NCI-H2196 treated with DMSO at 0.1 percent for 48 hours (cell line): Measurements from ENCODE around the gene COCH.
"Not testable (repeated sequence)": the region's sequence is repeated elsewhere in the genome, so short reads cannot be mapped to it uniquely, and the experiment has no call there.

Experiments
- DNase-seq: peaks from one replicate; lab custom pipeline; 2025; ENCODE audit not compliant: unreplicated experiment; lab: John Stamatoyannopoulos, UW

Gene COCH

DNA sequence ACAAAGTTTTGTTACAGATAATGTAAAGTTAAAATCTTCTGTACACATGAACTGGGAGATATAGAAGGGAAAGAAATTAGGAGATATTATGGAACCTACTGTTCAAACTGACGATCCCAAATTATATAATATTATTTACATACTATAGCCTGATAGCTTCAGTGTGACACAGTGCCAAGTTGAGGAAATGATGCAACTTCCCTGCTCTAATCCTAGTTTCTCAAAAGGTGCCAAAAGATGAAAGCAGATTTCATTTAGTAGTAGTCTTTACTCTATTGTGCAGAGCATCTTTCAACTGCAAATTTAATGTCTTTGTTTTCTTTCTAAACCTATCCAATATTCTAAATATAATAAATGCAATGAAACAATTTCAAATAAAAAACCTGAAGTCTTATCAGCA is 46.9 kb downstream of the COCH start:
- DNase-seq: no peak

DNA sequence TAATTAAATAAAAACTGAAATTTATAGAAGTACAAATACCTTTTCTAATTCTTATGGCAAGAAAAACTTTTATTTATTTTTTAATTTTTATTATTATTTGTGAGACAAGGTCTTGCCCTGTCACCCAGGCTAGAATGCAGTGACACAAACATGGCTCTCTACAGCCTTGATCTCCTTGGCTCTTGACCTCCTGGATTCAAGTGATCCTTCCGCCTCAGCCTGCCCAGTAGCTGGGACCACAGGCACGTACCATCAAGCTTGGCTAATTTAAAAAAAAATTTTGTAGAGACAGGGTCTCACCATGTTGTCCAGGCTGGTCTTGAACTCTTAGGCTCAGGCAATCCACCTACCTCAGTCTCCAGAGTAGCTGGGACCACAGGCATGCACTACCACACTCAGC is 47.4 kb downstream of the COCH start:
- DNase-seq: no peak

DNA sequence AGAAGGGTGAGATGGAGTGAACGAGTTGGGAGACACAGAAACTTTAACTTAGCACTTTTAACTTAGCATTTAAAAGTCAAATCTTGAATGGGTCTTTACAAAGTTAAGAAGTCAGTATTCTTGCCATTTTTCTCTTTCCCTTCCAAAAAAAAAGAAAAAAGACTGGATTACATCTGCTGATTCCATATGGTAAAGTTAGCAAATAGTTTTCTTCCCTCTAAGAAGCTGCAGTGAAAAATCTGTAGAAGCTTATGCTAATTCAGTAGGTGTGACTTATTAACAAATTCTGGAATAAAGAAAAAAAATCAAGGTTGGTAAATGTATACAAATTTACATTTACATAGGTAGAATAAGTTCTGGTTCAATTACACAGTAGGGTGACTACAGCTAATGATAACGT is 50.9 kb downstream of the COCH start:
- no peak for DNase-seq

DNA sequence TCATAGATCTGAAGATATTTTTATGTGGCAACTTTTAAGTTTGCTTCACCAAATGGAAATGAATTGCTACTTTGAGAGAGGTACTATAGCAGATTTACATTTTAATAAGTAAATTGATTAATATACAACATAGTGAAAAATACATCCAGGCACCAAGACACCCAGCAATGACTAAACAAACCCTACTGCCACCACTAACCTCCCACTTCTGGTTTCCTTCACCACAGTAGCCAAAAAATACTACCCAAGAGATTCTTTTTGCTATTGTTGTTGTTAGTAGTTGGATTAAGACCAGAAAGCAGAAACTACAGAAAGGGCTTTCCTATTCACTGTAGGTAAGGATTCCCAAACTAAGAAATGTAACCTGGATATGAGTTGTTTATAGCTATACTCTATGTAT is 54.1 kb downstream of the COCH start:
- no peak for DNase-seq

DNA sequence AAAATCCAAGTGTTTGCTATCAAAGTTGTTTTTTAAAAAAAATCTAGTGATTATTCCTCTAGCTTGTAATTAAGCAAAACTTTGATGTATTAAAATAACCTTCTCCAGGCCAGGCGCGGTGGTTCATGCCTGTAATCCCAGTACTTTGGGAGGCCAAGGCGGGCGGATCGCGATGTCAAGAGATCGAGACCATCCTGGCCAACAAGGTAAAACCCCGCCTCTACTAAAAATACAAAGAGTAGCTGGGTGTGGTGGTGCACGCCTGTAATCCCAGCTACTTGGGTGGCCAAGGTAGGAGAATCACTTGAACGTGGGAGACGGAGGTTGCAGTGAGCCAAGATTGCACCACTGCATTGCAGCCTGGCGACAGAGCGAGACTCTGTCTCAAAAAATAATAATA is 59.6 kb downstream of the COCH start:
- DNase-seq: not testable (repeated sequence)

DNA sequence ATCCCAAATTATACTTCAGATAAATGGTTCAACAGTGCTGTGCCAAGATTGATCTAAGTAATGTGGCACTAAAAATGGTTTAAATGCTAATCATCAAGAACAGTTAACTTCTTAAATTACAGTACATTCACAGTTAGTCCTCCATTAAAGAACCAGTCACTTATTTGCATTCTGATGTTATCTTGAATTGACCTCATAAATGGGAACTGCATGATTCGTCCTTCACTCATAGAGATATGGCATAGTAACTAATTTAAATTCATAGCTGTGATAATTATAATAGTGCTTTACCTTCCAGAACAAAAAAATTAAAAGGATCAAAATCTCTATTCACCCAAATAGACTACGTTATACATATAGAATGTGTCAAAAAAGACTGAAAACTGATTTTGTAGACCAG is 61.1 kb downstream of the COCH start:
- no peak for DNase-seq

DNA sequence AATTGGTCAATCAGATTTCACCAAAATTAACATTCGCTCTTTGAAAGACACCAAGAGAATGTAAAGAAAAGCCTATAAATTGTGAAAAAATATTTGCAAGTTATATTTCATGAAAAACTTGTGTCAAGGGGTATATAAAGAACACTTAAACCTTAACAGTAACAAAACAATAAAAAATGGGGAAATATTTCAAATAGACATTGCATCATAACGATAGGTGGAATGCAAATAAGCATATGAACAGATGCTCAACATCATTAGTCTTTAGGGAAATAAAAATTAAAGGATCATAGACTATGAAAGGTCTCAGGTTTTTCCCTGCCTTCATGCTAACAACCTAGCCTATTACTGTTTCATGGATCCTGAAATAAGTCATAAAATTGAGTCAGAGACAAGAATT is 64.3 kb downstream of the COCH start:
- DNase-seq: no peak
